Stomach smooth muscle (tissue), 2 donors: ENCODE results near the gene MEF2C.

ENCODE experiments used
- H3K27ac ChIP-seq: one replicate; pipeline ENCODE4 v1.7.0; 2013; ENCODE audit warnings: mild to moderate bottlenecking, low read length, inconsistent platforms
- H3K27me3 ChIP-seq, 2 donors: one replicate each; pipeline ENCODE4 v1.7.0; 2013; ENCODE audit warnings: low read length in 2 of 2; ENCODE audit not compliant: insufficient read depth in 2 of 2, control insufficient read depth in 1 of 2
- H3K36me3 ChIP-seq, 2 donors: one replicate each; pipeline ENCODE4 v1.7.0; 2013; ENCODE audit warnings: low read length in 2 of 2; ENCODE audit not compliant: control insufficient read depth in 2 of 2, insufficient read depth in 2 of 2
- H3K4me1 ChIP-seq: one replicate; pipeline ENCODE4 v1.7.0; 2013; ENCODE audit warnings: low read length; ENCODE audit not compliant: control insufficient read depth, insufficient read depth
- H3K4me3 ChIP-seq, 2 donors: one replicate each; pipeline ENCODE4 v1.7.0; 2013; ENCODE audit warnings: low read length in 2 of 2
- H3K9ac ChIP-seq, 2 donors: one replicate each; pipeline ENCODE4 v1.7.0; 2013; ENCODE audit warnings: low read length in 2 of 2, mild to moderate bottlenecking in 1 of 2
- H3K9me3 ChIP-seq, 2 donors: one replicate each; pipeline ENCODE4 v1.7.0; 2013; ENCODE audit warnings: low read length in 2 of 2; ENCODE audit not compliant: control insufficient read depth in 2 of 2
- donor health status: healthy.
- donor health status: Pancreatic carcinoma.

MEF2C gene

GRCh38 chr5:88689668-88690408 is 193.1 kb downstream of the MEF2C start:
- H3K36me3 ChIP-seq = no peaks in the 10 kb centered on the region
- no peak overlapping the region for H3K27ac ChIP-seq
- peaks cover 30% of the 10 kb centered on the region for H3K4me1 ChIP-seq
- H3K27me3 ChIP-seq = peaks cover 94 to 98% of the 10 kb centered on the region in 2 donors
- H3K4me3 ChIP-seq = no peak overlapping the region
- H3K9ac ChIP-seq = no peak overlapping the region
- peaks cover 0 to 4% of the 10 kb centered on the region in 2 donors for H3K9me3 ChIP-seq

DNA sequence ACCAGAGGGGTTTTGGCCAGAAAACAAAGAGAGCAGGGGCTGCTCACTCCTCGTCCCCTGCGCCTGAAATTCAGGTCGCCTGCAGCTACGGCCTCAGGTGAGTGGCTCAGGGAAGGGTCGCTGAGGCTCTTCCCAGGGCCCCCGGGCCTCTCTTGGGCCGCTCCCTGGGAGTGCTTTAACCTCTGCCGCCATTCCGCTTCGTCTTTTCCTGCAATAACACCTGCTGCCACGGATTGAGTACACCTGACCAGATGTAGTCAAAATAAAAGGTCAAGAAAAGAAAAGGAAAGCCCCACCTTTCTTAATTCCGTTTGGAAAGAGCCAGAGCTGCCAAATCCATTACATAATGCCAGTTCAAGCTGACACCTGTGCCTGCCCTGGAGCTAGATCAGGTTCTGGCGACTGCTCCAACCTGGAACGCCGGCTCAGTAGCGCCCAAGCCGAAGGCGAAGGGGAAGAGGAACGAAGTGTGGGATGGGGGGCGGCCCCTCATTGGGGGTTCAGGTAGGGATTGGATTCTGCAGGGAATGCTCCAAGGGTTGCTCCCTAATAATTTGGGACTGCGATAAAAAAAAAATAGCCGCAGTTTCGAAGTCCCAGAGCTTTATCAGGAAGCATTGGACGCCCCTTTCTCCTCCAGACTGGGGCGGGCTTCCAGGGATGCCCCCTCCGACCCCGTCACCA is 193.9 kb downstream of the MEF2C start:
- no peaks in the 10 kb centered on the region for H3K36me3 ChIP-seq
- H3K4me3 ChIP-seq = no peak overlapping the region

DNA sequence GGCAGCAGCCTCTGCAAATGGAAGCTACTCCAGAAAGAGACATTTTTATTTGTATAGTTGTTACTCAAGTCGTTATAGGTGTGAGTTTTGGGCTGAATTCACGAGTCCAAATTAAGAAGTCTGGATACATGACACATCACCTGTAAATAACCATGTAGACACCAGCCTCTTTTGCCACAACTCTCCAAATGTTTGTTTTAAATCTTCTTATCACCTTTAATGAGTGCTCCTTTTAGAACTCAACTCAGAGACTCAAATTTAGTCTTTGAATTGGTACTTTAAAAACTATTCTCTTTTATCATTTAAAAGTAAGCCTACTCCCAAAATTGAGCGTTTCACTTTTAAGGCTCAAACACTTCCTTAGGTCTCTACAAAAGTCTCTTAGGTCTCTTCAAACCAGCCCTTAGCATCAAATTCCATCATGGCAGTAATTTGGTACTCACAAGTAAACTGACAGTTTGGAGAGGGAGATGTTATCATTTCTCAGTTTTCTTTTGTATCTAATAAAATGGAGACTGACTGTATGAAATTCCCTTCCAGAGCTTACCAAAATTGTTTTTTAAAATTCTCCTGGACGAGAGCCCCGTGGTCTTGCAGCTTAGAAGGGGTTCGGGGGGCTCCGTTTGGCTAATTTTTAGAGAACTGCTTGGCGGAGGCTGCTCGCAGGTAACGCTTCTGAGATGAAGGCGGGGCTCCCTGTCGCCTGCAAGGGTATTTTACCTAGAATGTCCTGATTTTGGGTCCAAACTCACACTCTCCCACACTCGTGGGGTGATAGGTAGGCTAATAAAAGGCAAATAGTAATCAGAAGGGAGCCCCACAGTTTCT is 194.6 kb downstream of the MEF2C start:
- peaks cover 95 to 99% of the 10 kb centered on the region in 2 donors for H3K27me3 ChIP-seq
- no peak overlapping the region for H3K27ac ChIP-seq
- no peaks in the 10 kb centered on the region for H3K36me3 ChIP-seq
- H3K4me1 ChIP-seq = peaks cover 34% of the 10 kb centered on the region
- H3K4me3 ChIP-seq = no peak overlapping the region
- no peak overlapping the region for H3K9ac ChIP-seq
- peaks cover 0 to 4% of the 10 kb centered on the region in 2 donors for H3K9me3 ChIP-seq

More for the DNA sequence above, 193.9 kb downstream of the MEF2C start:
- peaks cover 95 to 98% of the 10 kb centered on the region in 2 donors for H3K27me3 ChIP-seq
- peaks cover 0 to 4% of the 10 kb centered on the region in 2 donors for H3K9me3 ChIP-seq
- H3K27ac ChIP-seq = no peak overlapping the region
- H3K9ac ChIP-seq = no peak overlapping the region
- peaks cover 30% of the 10 kb centered on the region for H3K4me1 ChIP-seq

GRCh38 chr5:88687373-88687911 is 195.5 kb downstream of the MEF2C start:
- Histone ChIP-seq H3K9ac (no peak overlapping the region), H3K36me3 (no peaks in the 10 kb centered on the region), H3K9me3 (peaks cover 0 to 4% of the 10 kb centered on the region in 2 donors), H3K27ac (no peak overlapping the region), H3K27me3 (peaks cover 95 to 100% of the 10 kb centered on the region in 2 donors), H3K4me3 (no peak overlapping the region), H3K4me1 (peaks cover 31% of the 10 kb centered on the region)

DNA sequence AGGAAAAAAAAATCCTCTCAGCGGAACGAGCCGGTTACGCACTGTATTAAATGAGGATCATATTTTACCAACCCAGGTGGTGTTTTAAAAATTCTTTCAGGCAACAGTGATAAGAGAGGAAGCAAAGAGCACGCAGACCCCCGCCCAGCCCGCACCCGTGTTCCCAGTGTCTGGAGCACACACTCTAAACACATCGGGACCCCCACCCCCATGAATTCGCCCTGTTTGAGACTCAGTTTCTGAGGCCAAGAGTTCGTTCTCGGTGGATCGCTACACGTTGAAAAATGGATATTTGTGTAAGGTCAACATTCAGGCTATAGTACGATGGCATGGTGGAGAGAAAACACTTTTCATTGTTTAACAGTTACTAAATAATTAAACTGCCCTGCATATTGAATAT is 196.3 kb downstream of the MEF2C start:
- Histone ChIP-seq H3K9ac (no peak overlapping the region), H3K27ac (no peak overlapping the region), H3K9me3 (peaks cover 0 to 4% of the 10 kb centered on the region in 2 donors), H3K27me3 (peaks cover 87 to 97% of the 10 kb centered on the region in 2 donors), H3K4me1 (peaks cover 24% of the 10 kb centered on the region), H3K36me3 (no peaks in the 10 kb centered on the region), H3K4me3 (no peak overlapping the region)

DNA sequence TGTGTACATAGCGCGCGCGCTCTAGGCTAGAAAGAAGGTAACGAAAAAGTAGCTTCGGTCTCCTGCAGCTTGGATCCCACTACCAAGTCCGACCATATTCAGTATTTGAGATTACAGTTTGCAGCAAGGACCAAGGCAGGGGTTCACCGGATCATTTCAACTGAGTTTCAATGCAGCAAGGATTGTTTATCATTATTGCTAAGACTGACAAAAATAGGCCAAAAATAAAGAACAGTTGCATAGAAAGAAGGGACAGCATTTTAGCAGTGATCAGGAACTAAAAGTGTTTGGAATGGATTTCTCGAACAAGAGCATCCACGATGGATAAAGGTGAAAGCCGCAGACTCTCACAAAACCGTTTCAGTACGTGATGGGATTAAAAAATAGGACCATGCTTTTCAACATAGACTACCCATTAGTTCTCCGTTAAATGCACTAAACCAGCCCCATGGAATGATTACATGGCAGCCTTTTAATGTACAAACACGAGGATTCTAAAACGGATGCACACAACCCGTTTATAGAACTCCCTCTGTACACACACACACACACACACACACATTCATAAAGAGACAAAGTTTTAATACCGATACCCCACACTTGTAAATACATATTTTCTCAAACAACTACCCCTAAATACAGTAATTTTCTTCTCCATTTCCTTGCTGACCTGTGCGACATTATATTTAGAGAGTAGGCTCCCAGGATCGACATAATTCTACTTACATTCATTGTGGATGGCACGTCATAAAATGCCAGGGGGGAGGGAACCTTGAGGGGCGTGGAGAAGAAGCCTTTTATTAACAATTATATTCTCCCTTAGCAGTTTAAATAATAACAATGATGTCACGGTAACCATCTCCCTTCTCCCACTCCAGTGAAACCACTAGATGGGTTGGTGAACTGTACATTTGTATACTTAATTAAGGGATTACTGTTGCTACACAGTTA is 197.1 kb downstream of the MEF2C start:
- Histone ChIP-seq H3K27me3 (peaks cover 85 to 97% of the 10 kb centered on the region in 2 donors), H3K9ac (no peak overlapping the region), H3K9me3 (peaks cover 0 to 4% of the 10 kb centered on the region in 2 donors), H3K4me1 (peaks cover 19% of the 10 kb centered on the region), H3K4me3 (no peak overlapping the region), H3K27ac (no peak overlapping the region), H3K36me3 (no peaks in the 10 kb centered on the region)

DNA sequence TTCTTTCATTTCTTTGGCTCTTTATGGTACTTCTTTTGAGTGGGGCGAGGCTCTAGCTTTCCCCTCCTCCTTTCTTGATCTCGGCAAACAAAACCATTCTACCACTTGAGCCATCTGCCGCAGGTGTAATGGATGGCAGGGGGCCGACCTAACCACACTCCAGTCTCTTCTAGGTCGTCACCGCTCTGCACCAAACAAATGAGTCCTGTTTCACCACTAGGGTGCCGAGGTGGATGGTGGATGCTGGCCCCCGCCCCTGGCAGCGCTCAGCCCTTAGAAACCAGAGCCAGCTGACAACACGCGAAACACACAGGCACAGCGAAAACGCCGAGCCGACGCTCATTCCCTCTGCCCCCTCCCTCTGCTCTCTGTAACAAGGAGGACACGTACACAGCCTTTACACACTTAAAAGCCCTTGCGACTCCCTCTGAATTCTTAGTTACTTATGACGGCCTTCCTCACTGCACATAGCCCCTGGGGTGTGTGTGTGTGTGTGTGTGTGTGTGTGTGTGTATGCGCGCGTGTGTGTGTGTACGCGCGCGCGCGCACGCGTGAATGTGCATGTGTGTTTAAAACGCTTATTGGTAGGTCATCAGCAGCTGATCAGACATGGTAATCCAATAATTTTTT is 199.4 kb downstream of the MEF2C start:
- H3K36me3 ChIP-seq = no peaks in the 10 kb centered on the region
- no peak overlapping the region for H3K9ac ChIP-seq
- H3K27me3 ChIP-seq = peaks cover 81 to 95% of the 10 kb centered on the region in 2 donors
- H3K4me1 ChIP-seq = peaks cover 9% of the 10 kb centered on the region
- peaks cover 0 to 4% of the 10 kb centered on the region in 2 donors for H3K9me3 ChIP-seq
- no peak overlapping the region for H3K27ac ChIP-seq
- no peak overlapping the region for H3K4me3 ChIP-seq

- H3K9me3 ChIP-seq = peaks cover 0 to 4% of the 10 kb centered on the region in 2 donors
- no peak overlapping the region for H3K9ac ChIP-seq
- no peak overlapping the region for H3K27ac ChIP-seq
- H3K4me1 ChIP-seq = peaks cover 9% of the 10 kb centered on the region
- H3K27me3 ChIP-seq = peaks cover 81 to 94% of the 10 kb centered on the region in 2 donors
- no peak overlapping the region for H3K4me3 ChIP-seq
- no peaks in the 10 kb centered on the region for H3K36me3 ChIP-seq
Observed at GRCh38 chr5:88682881-88683361, 200.1 kb downstream of the MEF2C start.

GRCh38 chr5:88682131-88682530 is 200.9 kb downstream of the MEF2C start:
- H3K4me1 ChIP-seq = peaks cover 9% of the 10 kb centered on the region
- no peak overlapping the region for H3K4me3 ChIP-seq
- H3K9me3 ChIP-seq = peaks cover 0 to 4% of the 10 kb centered on the region in 2 donors
- no peak overlapping the region for H3K9ac ChIP-seq
- no peak overlapping the region for H3K27ac ChIP-seq
- H3K27me3 ChIP-seq = peaks cover 81 to 92% of the 10 kb centered on the region in 2 donors
- H3K36me3 ChIP-seq = no peaks in the 10 kb centered on the region
